ENCODE data around the gene HLX. TPM values are rescaled to one million over a fixed set of nuclear protein-coding genes. Genes with fewer than 3 reads are reported as not detected.

Gene HLX
- total RNA-seq, 1 donor from 2014 or later: 1.4 TPM

GRCh38 chr1:220917535-220918209 lies 38.4 kb downstream of the HLX start:
- Mint-ChIP-seq H3K27me3 (ENCODE audit: unreplicated experiment) (no peaks in the 10 kb centered on the region), H3K9me3 (ENCODE audit: unreplicated experiment) (no peaks in the 10 kb centered on the region), H3K27ac (ENCODE audit: unreplicated experiment) (no peak overlapping the region), H3K4me3 (ENCODE audit: unreplicated experiment) (no peak overlapping the region), H3K36me3 (ENCODE audit: low read depth, unreplicated experiment) (no peaks in the 10 kb centered on the region), H3K4me1 (ENCODE audit: unreplicated experiment) (no peaks in the 10 kb centered on the region)
- DNase-seq (ENCODE audit: low spot score): no peak
- no peak for TF ChIP-seq CTCF (IDR thresholded peaks at IDR 0.05; ENCODE audit: unreplicated experiment)

GRCh38 chr1:220918285-220918951 lies 39.2 kb downstream of the HLX start:
- H3K27ac Mint-ChIP-seq (ENCODE audit: unreplicated experiment): no peak overlapping the region
- DNase-seq (ENCODE audit: low spot score): no peak
- no peaks in the 10 kb centered on the region for H3K27me3 Mint-ChIP-seq (ENCODE audit: unreplicated experiment)
- H3K4me3 Mint-ChIP-seq (ENCODE audit: unreplicated experiment): no peak overlapping the region
- no peaks in the 10 kb centered on the region for H3K9me3 Mint-ChIP-seq (ENCODE audit: unreplicated experiment)
- no peaks in the 10 kb centered on the region for H3K36me3 Mint-ChIP-seq (ENCODE audit: low read depth, unreplicated experiment)
- no peak for TF ChIP-seq CTCF (IDR thresholded peaks at IDR 0.05; ENCODE audit: unreplicated experiment)
- no peaks in the 10 kb centered on the region for H3K4me1 Mint-ChIP-seq (ENCODE audit: unreplicated experiment)

GRCh38 chr1:220920967-220921366 lies 41.7 kb downstream of the HLX start:
- Mint-ChIP-seq H3K36me3 (ENCODE audit: low read depth, unreplicated experiment) (no peaks in the 10 kb centered on the region), H3K4me3 (ENCODE audit: unreplicated experiment) (no peak overlapping the region), H3K27ac (ENCODE audit: unreplicated experiment) (no peak overlapping the region), H3K9me3 (ENCODE audit: unreplicated experiment) (no peaks in the 10 kb centered on the region), H3K4me1 (ENCODE audit: unreplicated experiment) (no peaks in the 10 kb centered on the region), H3K27me3 (ENCODE audit: unreplicated experiment) (no peaks in the 10 kb centered on the region)
- TF ChIP-seq CTCF (IDR thresholded peaks at IDR 0.05; ENCODE audit: unreplicated experiment): no peak
- DNase-seq (ENCODE audit: low spot score): no peak

- Mint-ChIP-seq H3K27ac (ENCODE audit: unreplicated experiment) (no peak overlapping the region), H3K4me3 (ENCODE audit: unreplicated experiment) (no peak overlapping the region), H3K36me3 (ENCODE audit: low read depth, unreplicated experiment) (no peaks in the 10 kb centered on the region), H3K27me3 (ENCODE audit: unreplicated experiment) (no peaks in the 10 kb centered on the region), H3K4me1 (ENCODE audit: unreplicated experiment) (no peaks in the 10 kb centered on the region), H3K9me3 (ENCODE audit: unreplicated experiment) (no peaks in the 10 kb centered on the region)
- TF ChIP-seq CTCF (IDR thresholded peaks at IDR 0.05; ENCODE audit: unreplicated experiment): no peak
- no peak for DNase-seq (ENCODE audit: low spot score)
Observed at GRCh38 chr1:220921498-220921897, 42.3 kb downstream of the HLX start.

- Mint-ChIP-seq H3K4me1 (ENCODE audit: unreplicated experiment) (no peaks in the 10 kb centered on the region), H3K4me3 (ENCODE audit: unreplicated experiment) (no peak overlapping the region), H3K36me3 (ENCODE audit: low read depth, unreplicated experiment) (no peaks in the 10 kb centered on the region), H3K27ac (ENCODE audit: unreplicated experiment) (no peak overlapping the region), H3K27me3 (ENCODE audit: unreplicated experiment) (no peaks in the 10 kb centered on the region), H3K9me3 (ENCODE audit: unreplicated experiment) (no peaks in the 10 kb centered on the region)
- no peak for TF ChIP-seq CTCF (IDR thresholded peaks at IDR 0.05; ENCODE audit: unreplicated experiment)
- DNase-seq (ENCODE audit: low spot score): no peak
Observed at GRCh38 chr1:220921971-220922635, 42.9 kb downstream of the HLX start.

All from endothelial cell (in vitro differentiated cells).